Mucosa of descending colon (tissue), 3 donors: ENCODE data around the gene HHIP. TPM values are rescaled to one million over a fixed set of nuclear protein-coding genes. Genes with fewer than 3 reads are reported as not detected.

Experiments
- ATAC-seq: fragments of 200-7000 bp; cut with Tn5 transposase; one replicate; pipeline ENCODE4 v1.9.1; 2020; ENCODE audit warnings: mild to moderate bottlenecking, moderate library complexity
- DNase-seq, 3 donors: peaks; one replicate each; pipeline ENCODE4 v3.0.0-alpha.2; 2020
- H3K36me3 ChIP-seq: fragments of 200-600 bp; one replicate; pipeline ENCODE4 v1.8.0; 2021; ENCODE audit warnings: low read depth, mild to moderate bottlenecking
- H3K4me1 ChIP-seq: fragments of 200-600 bp; one replicate; pipeline ENCODE4 v1.8.0; 2021; ENCODE audit warnings: low read depth, mild to moderate bottlenecking
- H3K4me3 ChIP-seq: fragments of 200-600 bp; one replicate; pipeline ENCODE4 v1.8.0; 2021; ENCODE audit warnings: mild to moderate bottlenecking
- H3K9me3 ChIP-seq: fragments of 200-600 bp; one replicate; pipeline ENCODE4 v1.8.0; 2021; ENCODE audit warnings: mild to moderate bottlenecking
- intact Hi-C, 2 donors: fragments of 100-400 bp; cut with DNase I in 1 of 2; cut with micrococcal nuclease in 1 of 2; formaldehyde crosslinking; loops; one replicate each; pipeline versions ENCODE4 v1.11.0 to v1.11.1; 2022; cut with DNase I, micrococcal nuclease
- long read RNA-seq, 2 donors: library from polyadenylated mRNA; unstranded; transcript quantifications; one replicate each; pipeline ENCODE4 v2.0.0, GENCODE V29; 2019 to 2021
- total RNA-seq, 3 donors: library from RNA; stranded (reverse); fragmentation: NEBNext Ultra II Directional in 2 of 3; extraction: Animal tissue kit (Norgen Biotek cat#: 25700) in 2 of 3; gene quantifications; one replicate each; pipeline versions ENCODE4 v1.2.1 to v1.2.4, GENCODE V29; 2021 to 2023
- TF ChIP-seq, protein P1 (sequence below): fragments of 200-600 bp; IDR thresholded peaks from one replicate; pipeline ENCODE4 v1.8.0; 2022; ENCODE audit warnings: antibody characterized with exemption, mild to moderate bottlenecking
- donor health status: DM: no; HTN: no; CAD: no; lungs with moderate emphysema.
- donor health status: DM: no; HTN: no; CAD: no.
- donor health status: DM: no; HTN: yes; CAD: no.

HHIP gene, protein sequence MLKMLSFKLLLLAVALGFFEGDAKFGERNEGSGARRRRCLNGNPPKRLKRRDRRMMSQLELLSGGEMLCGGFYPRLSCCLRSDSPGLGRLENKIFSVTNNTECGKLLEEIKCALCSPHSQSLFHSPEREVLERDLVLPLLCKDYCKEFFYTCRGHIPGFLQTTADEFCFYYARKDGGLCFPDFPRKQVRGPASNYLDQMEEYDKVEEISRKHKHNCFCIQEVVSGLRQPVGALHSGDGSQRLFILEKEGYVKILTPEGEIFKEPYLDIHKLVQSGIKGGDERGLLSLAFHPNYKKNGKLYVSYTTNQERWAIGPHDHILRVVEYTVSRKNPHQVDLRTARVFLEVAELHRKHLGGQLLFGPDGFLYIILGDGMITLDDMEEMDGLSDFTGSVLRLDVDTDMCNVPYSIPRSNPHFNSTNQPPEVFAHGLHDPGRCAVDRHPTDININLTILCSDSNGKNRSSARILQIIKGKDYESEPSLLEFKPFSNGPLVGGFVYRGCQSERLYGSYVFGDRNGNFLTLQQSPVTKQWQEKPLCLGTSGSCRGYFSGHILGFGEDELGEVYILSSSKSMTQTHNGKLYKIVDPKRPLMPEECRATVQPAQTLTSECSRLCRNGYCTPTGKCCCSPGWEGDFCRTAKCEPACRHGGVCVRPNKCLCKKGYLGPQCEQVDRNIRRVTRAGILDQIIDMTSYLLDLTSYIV
- total RNA-seq = 1 to 10 TPM; 2.4 to 5.5 (median 2.7) TPM
- long read RNA-seq, donor 1 = 0 reads
- long read RNA-seq, donor 2, full-length matches to known transcripts = 3 of 4 reads
- long read RNA-seq, donor 2, partial matches to known transcripts = 1 of 4 reads
- long read RNA-seq, donor 2, other reads (novel, unspliced or antisense) = 0 of 4 reads

DNA sequence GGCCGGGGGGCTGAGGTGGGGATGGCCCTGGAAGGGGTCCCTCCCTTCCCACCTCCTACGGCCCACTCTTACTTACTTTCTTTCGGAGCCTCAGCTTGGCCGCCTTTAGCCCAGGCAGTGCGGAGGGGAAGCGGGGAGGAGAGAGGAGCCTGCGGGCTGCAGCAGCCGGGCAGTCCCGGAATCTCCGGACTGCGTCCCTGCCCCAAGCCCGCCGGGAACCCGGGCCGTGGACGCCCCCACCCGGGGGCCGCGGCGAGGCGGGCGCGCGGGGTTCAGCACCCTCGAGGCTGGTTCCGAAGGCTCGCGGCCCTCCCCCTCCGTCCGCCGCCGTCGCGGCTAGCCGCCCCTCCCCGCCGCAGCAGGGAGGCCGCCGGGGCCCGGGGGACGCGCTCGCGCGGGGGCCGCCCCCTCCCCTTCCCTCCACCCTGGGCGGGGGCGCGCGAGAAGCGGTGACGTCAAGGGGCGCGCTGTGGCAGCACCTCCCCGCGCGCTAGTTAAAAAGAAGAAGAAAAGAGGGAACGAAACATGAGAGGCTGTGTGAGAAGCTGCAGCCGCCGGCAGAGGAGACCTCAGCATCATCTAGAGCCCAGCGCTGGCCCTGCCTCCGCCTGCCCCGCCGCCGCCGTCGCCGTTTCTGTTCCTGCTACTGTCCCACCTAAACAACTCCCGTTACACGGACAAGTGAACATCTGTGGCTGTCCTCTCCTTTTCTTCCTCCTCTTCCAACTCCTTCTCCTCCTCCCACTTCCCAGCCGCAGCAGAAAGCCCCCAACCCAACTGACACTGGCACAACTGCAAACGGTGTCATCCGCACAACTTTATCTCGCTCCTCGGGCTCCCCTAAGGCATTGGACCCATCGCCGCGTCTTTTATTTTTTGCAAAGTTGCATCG, at the start of gene HHIP:
TSS of gene HHIP (plus strand) at position 526 of the 892 bp plus-strand sequence. CDS start 520 bp downstream, outside the sequence.
- intact Hi-C loops = no loop called here
- no peaks in the 10 kb centered on the region for H3K9me3 ChIP-seq
- DNase-seq (peak; percentile 37 to 45 (median 39)), ATAC-seq (peak; percentile 69)
- H3K36me3 ChIP-seq = no peaks in the 10 kb centered on the region
- TF ChIP-seq, protein P1, sequence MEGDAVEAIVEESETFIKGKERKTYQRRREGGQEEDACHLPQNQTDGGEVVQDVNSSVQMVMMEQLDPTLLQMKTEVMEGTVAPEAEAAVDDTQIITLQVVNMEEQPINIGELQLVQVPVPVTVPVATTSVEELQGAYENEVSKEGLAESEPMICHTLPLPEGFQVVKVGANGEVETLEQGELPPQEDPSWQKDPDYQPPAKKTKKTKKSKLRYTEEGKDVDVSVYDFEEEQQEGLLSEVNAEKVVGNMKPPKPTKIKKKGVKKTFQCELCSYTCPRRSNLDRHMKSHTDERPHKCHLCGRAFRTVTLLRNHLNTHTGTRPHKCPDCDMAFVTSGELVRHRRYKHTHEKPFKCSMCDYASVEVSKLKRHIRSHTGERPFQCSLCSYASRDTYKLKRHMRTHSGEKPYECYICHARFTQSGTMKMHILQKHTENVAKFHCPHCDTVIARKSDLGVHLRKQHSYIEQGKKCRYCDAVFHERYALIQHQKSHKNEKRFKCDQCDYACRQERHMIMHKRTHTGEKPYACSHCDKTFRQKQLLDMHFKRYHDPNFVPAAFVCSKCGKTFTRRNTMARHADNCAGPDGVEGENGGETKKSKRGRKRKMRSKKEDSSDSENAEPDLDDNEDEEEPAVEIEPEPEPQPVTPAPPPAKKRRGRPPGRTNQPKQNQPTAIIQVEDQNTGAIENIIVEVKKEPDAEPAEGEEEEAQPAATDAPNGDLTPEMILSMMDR = no peak
- H3K4me3 ChIP-seq = no peak within 1 kb of the TSS
- peaks cover 8% of the 10 kb centered on the region for H3K4me1 ChIP-seq

DNA sequence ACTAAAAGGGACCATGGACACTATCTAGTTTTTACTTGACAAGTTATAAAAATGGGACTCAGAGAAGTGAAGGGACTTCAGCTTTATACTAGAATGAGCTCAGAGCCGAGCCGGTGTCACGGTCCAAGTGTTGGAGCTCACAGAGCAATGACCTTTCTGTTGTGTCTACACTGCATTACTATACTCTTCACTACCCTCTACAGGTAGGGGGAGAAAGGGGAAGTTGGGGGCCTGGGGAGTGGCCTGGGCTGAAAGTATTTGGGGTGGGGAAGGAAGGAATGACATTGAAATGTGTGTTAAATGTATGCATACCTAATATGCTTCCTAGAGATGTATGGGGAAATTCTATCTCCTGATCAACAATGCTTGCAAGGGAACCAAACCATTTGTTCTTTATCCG, 48.8 kb upstream of the HHIP start:
- H3K4me3 ChIP-seq = no peak overlapping the region
- H3K9me3 ChIP-seq = no peaks in the 10 kb centered on the region
- ATAC-seq (no peak), DNase-seq (no peak)
- peaks cover 3% of the 10 kb centered on the region for H3K4me1 ChIP-seq
- TF ChIP-seq, protein P1 = no peak
- intact Hi-C loops = no loop called here
- H3K36me3 ChIP-seq = no peaks in the 10 kb centered on the region

DNA sequence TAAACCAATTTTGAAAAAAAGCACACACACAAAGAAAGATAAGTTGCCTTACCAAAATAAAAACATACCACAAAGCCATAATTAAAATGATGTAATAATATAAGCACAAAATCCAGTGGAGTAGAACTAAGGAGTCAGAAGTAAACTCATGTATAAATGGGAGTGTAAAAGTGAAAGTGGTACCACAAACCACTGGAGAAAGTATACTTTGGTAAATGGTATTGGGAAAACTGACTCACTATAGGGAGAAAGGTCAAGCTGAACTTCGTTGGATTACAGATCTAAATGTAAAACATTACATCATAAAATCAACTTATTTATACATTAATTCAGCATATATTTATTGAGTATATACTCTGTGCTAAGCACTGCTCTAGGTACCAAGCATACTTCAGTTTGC, 46.3 kb upstream of the HHIP start:
- intact Hi-C loops = no loop called here
- Histone ChIP-seq H3K4me1 (peaks cover 3% of the 10 kb centered on the region), H3K9me3 (no peaks in the 10 kb centered on the region), H3K36me3 (no peaks in the 10 kb centered on the region), H3K4me3 (no peak overlapping the region)
- ATAC-seq (no peak), DNase-seq (no peak)
- TF ChIP-seq, protein P1 = no peak

DNA sequence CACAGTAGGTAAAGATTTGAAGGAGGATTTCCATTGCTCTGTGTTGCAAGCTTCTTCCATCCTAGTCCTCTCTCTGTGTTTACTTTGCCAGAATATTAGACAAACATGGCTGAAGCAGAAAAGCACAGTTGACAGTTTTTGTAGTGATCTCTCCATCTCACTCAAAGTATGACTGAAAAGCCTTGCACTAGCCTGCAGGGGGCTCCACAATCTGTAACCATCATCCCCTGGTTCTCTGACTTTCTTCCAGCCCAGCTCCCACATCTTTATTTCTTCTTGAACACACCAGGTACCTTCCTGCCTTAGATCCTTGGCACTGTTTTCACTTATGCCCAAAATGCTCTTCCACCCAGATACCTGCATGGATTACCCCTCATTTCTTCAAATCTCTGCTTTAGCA, 34.1 kb upstream of the HHIP start:
- intact Hi-C loops = no loop called here
- Histone ChIP-seq H3K36me3 (no peaks in the 10 kb centered on the region), H3K4me3 (no peak overlapping the region), H3K4me1 (no peaks in the 10 kb centered on the region), H3K9me3 (no peaks in the 10 kb centered on the region)
- DNase-seq (peak in 1 of 3 donors; percentile 10), ATAC-seq (peak; percentile 29)
- TF ChIP-seq, protein P1 = no peak
